ENCODE data around the gene HLX. TPM values are rescaled to one million over a fixed set of nuclear protein-coding genes. Genes with fewer than 3 reads are reported as not detected.

HLX gene
- total and polyA plus RNA-seq, 2 of the 13 experiments (the other 11 are each of a cell fraction or from before 2014, with no cell fraction given): 0.30 to 0.35 TPM

DNA sequence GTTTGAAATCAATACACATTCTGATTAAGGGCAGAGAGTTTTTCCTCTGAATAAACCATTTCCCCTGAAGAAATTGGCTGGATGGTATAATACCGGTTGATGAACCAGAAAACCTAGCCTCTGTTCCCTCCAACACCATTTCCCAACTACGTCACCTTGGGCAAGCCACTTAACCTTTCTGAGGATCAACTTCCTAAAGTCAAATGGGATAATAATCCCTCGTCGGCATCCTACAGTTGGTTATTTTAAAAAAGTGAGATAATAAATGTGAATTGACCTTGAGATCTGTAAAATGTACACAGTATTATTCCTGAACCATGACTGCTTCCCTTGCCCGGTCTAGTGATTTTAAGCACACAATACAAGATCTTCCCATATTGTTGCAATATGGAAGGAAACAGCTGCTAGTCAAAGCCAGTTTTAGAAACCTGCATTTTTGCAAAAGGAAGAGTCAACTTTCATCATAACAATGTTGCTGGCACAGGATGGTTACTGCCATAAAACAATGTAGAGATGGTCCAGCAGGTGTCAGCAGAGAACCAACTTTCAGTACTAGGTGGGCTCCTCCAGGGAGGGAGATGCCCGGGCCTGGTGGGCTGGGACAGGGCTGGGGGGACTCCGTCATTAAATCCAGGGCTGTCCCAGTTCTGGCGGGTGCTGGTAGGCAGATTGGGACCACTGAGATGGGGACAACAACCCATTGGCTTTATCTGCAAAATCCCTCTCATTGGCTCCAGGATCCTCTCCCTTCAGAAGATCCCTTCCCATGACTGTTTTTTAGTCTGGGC is 5.2 kb upstream of the HLX start (continued):
- TF ChIP-seq ZNF432 (CRISPR knock-in tag; IDR thresholded peaks at IDR 0.05; ENCODE audit: borderline replicate concordance) (no peak), SMC3 (IDR thresholded peaks at IDR 0.05; ENCODE audit: low read length) (peak; percentile 53), CENPT (CRISPR knock-in tag; IDR thresholded peaks at IDR 0.05; ENCODE audit: low read depth) (no peak), FOXA1 (IDR thresholded peaks at IDR 0.05) (no peak), FOXA1 (CRISPR knock-in tag; IDR thresholded peaks at IDR 0.05) (no peak), STAG1 (CRISPR knock-in tag; IDR thresholded peaks at IDR 0.05) (peak; percentile 84), SMARCC2 (IDR thresholded peaks at IDR 0.05) (no peak), KLF15 (CRISPR knock-in tag; IDR thresholded peaks at IDR 0.05; ENCODE audit: borderline replicate concordance) (no peak), SCMH1 (CRISPR knock-in tag; IDR thresholded peaks at IDR 0.05; ENCODE audit: borderline replicate concordance) (no peak), TARDBP (CRISPR knock-in tag; IDR thresholded peaks at IDR 0.05) (0 out of 2 replicates have a peak, but pooled peaks have one; percentile 34), RNF2 (conservative IDR thresholded peaks at IDR 0.05; ENCODE audit: low read depth) (no peak), ZNF337 (CRISPR knock-in tag; IDR thresholded peaks at IDR 0.05; ENCODE audit: borderline replicate concordance, low read depth) (no peak), ZNF556 (CRISPR knock-in tag; IDR thresholded peaks at IDR 0.05; ENCODE audit: borderline replicate concordance) (no peak), SOX6 (IDR thresholded peaks at IDR 0.05) (no peak), SOX6 (CRISPR knock-in tag; IDR thresholded peaks at IDR 0.05) (no peak), ZNF510 (CRISPR knock-in tag; IDR thresholded peaks at IDR 0.05; ENCODE audit: low read depth) (no peak), ZNF33B (CRISPR knock-in tag; IDR thresholded peaks at IDR 0.05) (no peak)
- TF ChIP-seq, protein P1, sequence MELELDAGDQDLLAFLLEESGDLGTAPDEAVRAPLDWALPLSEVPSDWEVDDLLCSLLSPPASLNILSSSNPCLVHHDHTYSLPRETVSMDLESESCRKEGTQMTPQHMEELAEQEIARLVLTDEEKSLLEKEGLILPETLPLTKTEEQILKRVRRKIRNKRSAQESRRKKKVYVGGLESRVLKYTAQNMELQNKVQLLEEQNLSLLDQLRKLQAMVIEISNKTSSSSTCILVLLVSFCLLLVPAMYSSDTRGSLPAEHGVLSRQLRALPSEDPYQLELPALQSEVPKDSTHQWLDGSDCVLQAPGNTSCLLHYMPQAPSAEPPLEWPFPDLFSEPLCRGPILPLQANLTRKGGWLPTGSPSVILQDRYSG (CRISPR knock-in tag; IDR thresholded peaks at IDR 0.05): no peak
- TF ChIP-seq, protein P2, sequence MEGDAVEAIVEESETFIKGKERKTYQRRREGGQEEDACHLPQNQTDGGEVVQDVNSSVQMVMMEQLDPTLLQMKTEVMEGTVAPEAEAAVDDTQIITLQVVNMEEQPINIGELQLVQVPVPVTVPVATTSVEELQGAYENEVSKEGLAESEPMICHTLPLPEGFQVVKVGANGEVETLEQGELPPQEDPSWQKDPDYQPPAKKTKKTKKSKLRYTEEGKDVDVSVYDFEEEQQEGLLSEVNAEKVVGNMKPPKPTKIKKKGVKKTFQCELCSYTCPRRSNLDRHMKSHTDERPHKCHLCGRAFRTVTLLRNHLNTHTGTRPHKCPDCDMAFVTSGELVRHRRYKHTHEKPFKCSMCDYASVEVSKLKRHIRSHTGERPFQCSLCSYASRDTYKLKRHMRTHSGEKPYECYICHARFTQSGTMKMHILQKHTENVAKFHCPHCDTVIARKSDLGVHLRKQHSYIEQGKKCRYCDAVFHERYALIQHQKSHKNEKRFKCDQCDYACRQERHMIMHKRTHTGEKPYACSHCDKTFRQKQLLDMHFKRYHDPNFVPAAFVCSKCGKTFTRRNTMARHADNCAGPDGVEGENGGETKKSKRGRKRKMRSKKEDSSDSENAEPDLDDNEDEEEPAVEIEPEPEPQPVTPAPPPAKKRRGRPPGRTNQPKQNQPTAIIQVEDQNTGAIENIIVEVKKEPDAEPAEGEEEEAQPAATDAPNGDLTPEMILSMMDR (CRISPR knock-in tag; IDR thresholded peaks at IDR 0.05): peak; percentile 81
- TF ChIP-seq, protein P3, sequence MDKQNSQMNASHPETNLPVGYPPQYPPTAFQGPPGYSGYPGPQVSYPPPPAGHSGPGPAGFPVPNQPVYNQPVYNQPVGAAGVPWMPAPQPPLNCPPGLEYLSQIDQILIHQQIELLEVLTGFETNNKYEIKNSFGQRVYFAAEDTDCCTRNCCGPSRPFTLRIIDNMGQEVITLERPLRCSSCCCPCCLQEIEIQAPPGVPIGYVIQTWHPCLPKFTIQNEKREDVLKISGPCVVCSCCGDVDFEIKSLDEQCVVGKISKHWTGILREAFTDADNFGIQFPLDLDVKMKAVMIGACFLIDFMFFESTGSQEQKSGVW (CRISPR knock-in tag; IDR thresholded peaks at IDR 0.05; ENCODE audit: borderline replicate concordance): no peak

All from HepG2 (cell line).